ENCODE results near the gene UHMK1.

GRCh38 chr1:162502928-162503327, 5.3 kb downstream of the UHMK1 start:
- TF ChIP-seq POLR2AphosphoS5 (IDR thresholded peaks at IDR 0.05) (no peak), CTCF (IDR thresholded peaks at IDR 0.05) (no peak)

All from transverse colon (tissue), 4 donors.